H9 (cell line): Measurements from ENCODE around the gene PHTF2. TPM values are rescaled to one million over a fixed set of nuclear protein-coding genes. Genes with fewer than 3 reads are reported as not detected.

Experiments used
- DNase-seq: peaks from one replicate; pipeline ENCODE4 v3.0.0-alpha.2; 2017
- H2AFZ ChIP-seq: one replicate; pipeline ENCODE4 v1.6.1; 2013; ENCODE audit warnings: mild to moderate bottlenecking, low read length, control low read depth, moderate library complexity
- H2AK5ac ChIP-seq: 2 replicates; pipeline ENCODE4 v1.6.1; 2013; ENCODE audit warnings: low read length, control low read depth, mixed read lengths; ENCODE audit not compliant: insufficient read length
- H2BK120ac ChIP-seq: one replicate; pipeline ENCODE4 v1.6.1; 2013; ENCODE audit warnings: low read depth, mild to moderate bottlenecking, low read length, control low read depth, inconsistent platforms; ENCODE audit not compliant: poor library complexity, severe bottlenecking
- H2BK12ac ChIP-seq: 2 replicates; pipeline ENCODE4 v1.6.1; 2013; ENCODE audit warnings: low read length, control low read depth, mixed read lengths, low read depth; ENCODE audit not compliant: insufficient read length
- H2BK15ac ChIP-seq: 2 replicates; pipeline ENCODE4 v1.6.1; 2013; ENCODE audit warnings: low read depth, low read length, control low read depth
- H2BK20ac ChIP-seq: one replicate; pipeline ENCODE4 v1.6.1; 2013; ENCODE audit warnings: low read depth, mild to moderate bottlenecking, low read length, control low read depth, inconsistent platforms; ENCODE audit not compliant: poor library complexity, severe bottlenecking
- H2BK5ac ChIP-seq: 2 replicates; pipeline ENCODE4 v1.6.1; 2013; ENCODE audit warnings: low read length, control low read depth, mixed read lengths; ENCODE audit not compliant: insufficient read length
- H3K14ac ChIP-seq: 2 replicates; pipeline ENCODE4 v1.6.1; 2013; ENCODE audit warnings: low read length, control low read depth; ENCODE audit not compliant: insufficient read depth
- H3K18ac ChIP-seq: 2 replicates; pipeline ENCODE4 v1.6.1; 2013; ENCODE audit warnings: low read depth, mild to moderate bottlenecking, mixed read lengths, low read length, control low read depth; ENCODE audit not compliant: insufficient read length
- H3K23ac ChIP-seq: 2 replicates; pipeline ENCODE4 v1.6.1; 2013; ENCODE audit warnings: low read length, control low read depth, mixed read lengths, low read depth; ENCODE audit not compliant: insufficient read length
- H3K23me2 ChIP-seq: 2 replicates; pipeline ENCODE4 v1.6.1; 2013; ENCODE audit warnings: low read depth, mild to moderate bottlenecking, mixed read lengths, low read length, control low read depth; ENCODE audit not compliant: insufficient read length, poor library complexity, severe bottlenecking
- H3K27ac ChIP-seq: 2 replicates; pipeline ENCODE4 v1.5.1; 2013; ENCODE audit warnings: low read length, control low read depth, mixed read lengths, low read depth; ENCODE audit not compliant: insufficient read length
- H3K27me3 ChIP-seq: 2 replicates; pipeline ENCODE4 v1.6.1; 2013; ENCODE audit warnings: low read length, control low read depth, inconsistent platforms; ENCODE audit not compliant: insufficient read depth
- H3K4ac ChIP-seq: 2 replicates; pipeline ENCODE4 v1.6.1; 2013; ENCODE audit warnings: low read depth, mild to moderate bottlenecking, control low read depth, inconsistent platforms, low read length, moderate library complexity
- H3K4me1 ChIP-seq: 2 replicates; pipeline ENCODE4 v1.6.1; 2013; ENCODE audit warnings: low read length, control low read depth, inconsistent platforms; ENCODE audit not compliant: insufficient read depth
- H3K4me2 ChIP-seq: 2 replicates; pipeline ENCODE4 v1.6.1; 2013; ENCODE audit warnings: low read length, control low read depth, mixed read lengths; ENCODE audit not compliant: insufficient read length, insufficient read depth
- H3K56ac ChIP-seq: 2 replicates; pipeline ENCODE4 v1.6.1; 2013; ENCODE audit warnings: low read depth, mild to moderate bottlenecking, mixed read lengths, low read length, control low read depth; ENCODE audit not compliant: insufficient read length
- H3K79me1 ChIP-seq: 2 replicates; pipeline ENCODE4 v1.6.1; 2013; ENCODE audit warnings: low read depth, mild to moderate bottlenecking, moderate library complexity, low read length, control low read depth, inconsistent platforms; ENCODE audit not compliant: insufficient read depth, poor library complexity, severe bottlenecking
- H3K79me2 ChIP-seq: 2 replicates; pipeline ENCODE4 v1.6.1; 2013; ENCODE audit warnings: low read length, control low read depth, inconsistent platforms; ENCODE audit not compliant: insufficient read depth
- H3K9ac ChIP-seq: 2 replicates; pipeline ENCODE4 v1.6.1; 2013; ENCODE audit warnings: low read length, control low read depth, mixed read lengths; ENCODE audit not compliant: insufficient read length; ENCODE audit errors: extremely low read depth
- H3K9me3 ChIP-seq: one replicate; pipeline ENCODE4 v1.6.1; 2013; ENCODE audit warnings: low read depth, low read length, inconsistent platforms; ENCODE audit not compliant: control insufficient read depth
- H3T11ph ChIP-seq: one replicate; pipeline ENCODE4 v1.6.1; 2013; ENCODE audit warnings: mild to moderate bottlenecking, low read length, control low read depth, inconsistent platforms
- H4K20me1 ChIP-seq: one replicate; pipeline ENCODE4 v1.6.1; 2013; ENCODE audit not compliant: control insufficient read depth, insufficient read length, insufficient read depth
- H4K5ac ChIP-seq: 2 replicates; pipeline ENCODE4 v1.6.1; 2013; ENCODE audit warnings: low read depth, mild to moderate bottlenecking, mixed read lengths, low read length, control low read depth; ENCODE audit not compliant: insufficient read length
- H4K8ac ChIP-seq: replicated peaks from 2 replicates; pipeline ENCODE4 v1.6.1; 2013; ENCODE audit warnings: low read length, control low read depth, mixed read lengths, low read depth; ENCODE audit not compliant: insufficient read length
- H4K91ac ChIP-seq: 2 replicates; pipeline ENCODE4 v1.6.1; 2013; ENCODE audit warnings: low read depth, mild to moderate bottlenecking, moderate library complexity, mixed read lengths, low read length, control low read depth; ENCODE audit not compliant: insufficient read length
- H3K27ac Mint-ChIP-seq, 3 experiments: 2 replicates in 2 of 3; 3 replicates in 1 of 3; pipeline ENCODE4 v1.8.0; 2020 to 2021; ENCODE audit warnings: mixed read lengths in 3 of 3, mild to moderate bottlenecking in 1 of 3, moderate library complexity in 1 of 3
- H3K27me3 Mint-ChIP-seq: 2 replicates; pipeline ENCODE4 v1.8.0; 2021; ENCODE audit warnings: low read depth, mild to moderate bottlenecking, moderate library complexity, mixed read lengths
- H3K36me3 Mint-ChIP-seq, 3 experiments: 2 replicates in 2 of 3; 3 replicates in 1 of 3; pipeline ENCODE4 v1.8.0; 2020 to 2021; ENCODE audit warnings: low read depth in 3 of 3, mixed read lengths in 3 of 3; ENCODE audit not compliant: insufficient read depth in 1 of 3
- H3K4me1 Mint-ChIP-seq, 2 experiments: 2 replicates each; pipeline ENCODE4 v1.8.0; 2020; ENCODE audit warnings: mixed read lengths in 2 of 2
- H3K4me3 Mint-ChIP-seq, 2 experiments: 2 replicates in 1 of 2; 3 replicates in 1 of 2; pipeline ENCODE4 v1.8.0; 2020 to 2021; ENCODE audit warnings: mild to moderate bottlenecking in 2 of 2, mixed read lengths in 2 of 2, moderate library complexity in 1 of 2
- H3K9me3 Mint-ChIP-seq, 2 experiments: 2 replicates in 1 of 2; 3 replicates in 1 of 2; pipeline ENCODE4 v1.8.0; 2020; ENCODE audit warnings: mild to moderate bottlenecking in 2 of 2, mixed read lengths in 2 of 2, moderate library complexity in 1 of 2
- CTCF ChIP-seq: fragments of 200-600 bp; sonication (generic); conservative IDR thresholded peaks from 3 replicates; pipeline ENCODE4 v1.8.0; 2021; ENCODE audit warnings: antibody characterized with exemption, mild to moderate bottlenecking
- WGBS: extraction: QIAGEN DNeasy Blood & Tissue Kit; methylation state at CpG from one replicate; pipeline ENCODE4 v1.1.7; 2013; ENCODE audit warnings: missing lambda C conversion rate, low lambda C conversion rate, mixed read lengths; ENCODE audit not compliant: insufficient read length; ENCODE audit errors: extremely low coverage; 5-methylcytosine and 5-hydroxymethylcytosine counted together
- total RNA-seq: library from RNA; stranded (reverse); gene quantifications from 2 replicates; pipeline ENCODE4 v1.2.1, GENCODE V29; 2021

The PHTF2 gene
- total RNA-seq, 1 experiment from 2014 or later = 16.2 TPM

DNA sequence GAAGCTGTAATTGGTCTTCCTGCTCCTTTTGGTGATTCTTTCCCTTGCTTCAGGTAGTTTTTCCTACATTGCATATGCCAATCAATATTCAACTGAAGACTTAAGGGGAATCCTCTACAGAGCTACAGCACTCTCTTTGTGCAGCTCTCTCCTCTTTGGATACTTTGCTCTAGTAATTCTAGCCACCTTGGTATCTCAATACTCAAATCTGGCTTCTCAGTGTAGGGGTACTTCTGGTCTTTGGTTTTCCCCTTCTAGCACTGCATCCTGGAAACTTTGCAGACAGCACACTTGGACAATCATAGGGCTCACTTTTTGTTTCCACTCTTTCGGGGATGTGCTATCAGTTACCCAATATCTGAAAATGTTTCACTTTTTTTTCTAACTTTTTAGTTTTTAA is 9.9 kb downstream of the PHTF2 start:
- no peak for DNase-seq
- Histone ChIP-seq H3K23ac (no peak overlapping the region), H2BK120ac (no peak overlapping the region), H3K4ac (no peak overlapping the region), H3K27ac (no peak overlapping the region), H2AK5ac (no peak overlapping the region), H3K9ac (no peak overlapping the region), H2BK5ac (no peak overlapping the region), H3K23me2 (no peaks in the 10 kb centered on the region), H2BK15ac (no peak overlapping the region), H3K27me3 (no peaks in the 10 kb centered on the region), H4K5ac (no peak overlapping the region), H4K8ac (no peak overlapping the region), H3K79me1 (no peaks in the 10 kb centered on the region), H2BK12ac (no peak overlapping the region), H3K4me1 (no peaks in the 10 kb centered on the region), H3K79me2 (no peaks in the 10 kb centered on the region), H2BK20ac (no peak overlapping the region), H4K91ac (no peak overlapping the region), H3K14ac (no peak overlapping the region), H3T11ph (no peak overlapping the region), H3K56ac (no peak overlapping the region), H3K18ac (no peak overlapping the region), H3K4me2 (no peak overlapping the region), H2AFZ (no peak overlapping the region), H3K9me3 (no peaks in the 10 kb centered on the region), H4K20me1 (no peaks in the 10 kb centered on the region)
- Mint-ChIP-seq H3K27me3 (no peaks in the 10 kb centered on the region), H3K4me3 (no peak overlapping the region), H3K27ac (no peak overlapping the region), H3K9me3 (peaks cover 21 to 28% of the 10 kb centered on the region in 2 experiments), H3K36me3 (peaks cover 0 to 23% (median 5%) of the 10 kb centered on the region in 3 experiments; a peak in 6 of 7 replicates), H3K4me1 (no peaks in the 10 kb centered on the region)
- WGBS = no CpG with 5 or more reads among the region's 1 CpG
- TF ChIP-seq CTCF = no peak
